ENCODE data around the gene YAP1. TPM values are rescaled to one million over a fixed set of nuclear protein-coding genes. Genes with fewer than 3 reads are reported as not detected.
"Not testable (repeated sequence)": the region's sequence is repeated elsewhere in the genome, so short reads cannot be mapped to it uniquely, and the experiment has no call there.

YAP1 gene
- polyA plus RNA-seq, 5 donors = 228 to 385 (median 348) TPM

GRCh38 chr11:102237096-102237735, 127.0 kb downstream of the YAP1 start:
- no peak for DNase-seq

GRCh38 chr11:102238391-102238821, 128.2 kb downstream of the YAP1 start:
- DNase-seq = no peak

GRCh38 chr11:102239448-102239847, 129.2 kb downstream of the YAP1 start:
- no peak for DNase-seq

GRCh38 chr11:102239911-102240310, 129.7 kb downstream of the YAP1 start:
- no peak for DNase-seq

GRCh38 chr11:102240502-102240901, 130.3 kb downstream of the YAP1 start:
- no peak for DNase-seq

- no peak for DNase-seq
Observed at GRCh38 chr11:102241026-102241425, 130.8 kb downstream of the YAP1 start.

GRCh38 chr11:102243399-102243884, 133.2 kb downstream of the YAP1 start:
- DNase-seq = no peak

- DNase-seq = no peak
Observed at GRCh38 chr11:102244681-102245409, 134.6 kb downstream of the YAP1 start.

- no peak for DNase-seq
Observed at GRCh38 chr11:102251423-102251822, 141.2 kb downstream of the YAP1 start.

- no peak for DNase-seq
Observed at GRCh38 chr11:102252339-102252891, 142.2 kb downstream of the YAP1 start.

GRCh38 chr11:102253020-102253715, 142.9 kb downstream of the YAP1 start:
- no peak for DNase-seq

- no peak for DNase-seq
Observed at GRCh38 chr11:102254047-102254446, 143.8 kb downstream of the YAP1 start.

- no peak for DNase-seq
Observed at GRCh38 chr11:102256251-102256650, 146.0 kb downstream of the YAP1 start.

- no peak for DNase-seq
Observed at GRCh38 chr11:102260241-102260640, 150.0 kb downstream of the YAP1 start.

GRCh38 chr11:102263379-102264003, 153.2 kb downstream of the YAP1 start:
- DNase-seq = no peak

- not testable (repeated sequence) for DNase-seq
Observed at GRCh38 chr11:102264704-102265103, 154.5 kb downstream of the YAP1 start.

- DNase-seq = no peak
Observed at GRCh38 chr11:102266099-102266498, 155.9 kb downstream of the YAP1 start.

- no peak for DNase-seq
Observed at GRCh38 chr11:102267609-102268008, 157.4 kb downstream of the YAP1 start.

GRCh38 chr11:102268083-102268984, 158.1 kb downstream of the YAP1 start:
- peak; percentile 75 to 79 for DNase-seq

GRCh38 chr11:102268985-102269470, 158.8 kb downstream of the YAP1 start:
- no peak for DNase-seq

GRCh38 chr11:102269927-102270326, 159.7 kb downstream of the YAP1 start:
- DNase-seq = no peak
